Esophagus squamous epithelium (tissue), 5 donors: ENCODE results near the gene ERAL1. TPM values are rescaled to one million over a fixed set of nuclear protein-coding genes. Genes with fewer than 3 reads are reported as not detected.
A peak's percentile ranks its signal among the peaks of the same experiment; 100 is the strongest.

Source experiments
- DNase-seq: peaks from one replicate; lab custom pipeline; 2025; lab: John Stamatoyannopoulos, UW
- H3K27ac ChIP-seq, 4 donors: fragments of 200-600 bp; sonication (generic); one replicate each; pipeline ENCODE4 v1.5.1; 2016 to 2019; ENCODE audit warnings: mild to moderate bottlenecking in 1 of 4
- H3K27me3 ChIP-seq, 4 donors: fragments of 200-600 bp; sonication (generic); 1 replicate in 3 of 4; 2 replicates in 1 of 4; pipeline versions ENCODE4 v1.5.1 to v1.6.0; 2017 to 2021; ENCODE audit warnings: antibody characterized with exemption in 1 of 4
- H3K36me3 ChIP-seq, 3 donors: fragments of 200-600 bp; sonication (generic); one replicate each; pipeline ENCODE4 v1.5.1; 2016 to 2019
- H3K4me1 ChIP-seq, 3 donors: fragments of 200-600 bp; sonication (generic); one replicate each; pipeline ENCODE4 v1.5.1; 2017 to 2019
- H3K4me3 ChIP-seq, 4 donors: fragments of 200-600 bp; sonication (generic); 1 replicate in 3 of 4; 2 replicates in 1 of 4; pipeline ENCODE4 v1.5.1; 2016 to 2019; ENCODE audit warnings: mild to moderate bottlenecking in 2 of 4, moderate library complexity in 1 of 4
- H3K9me3 ChIP-seq, 3 donors: fragments of 200-600 bp; sonication (generic); one replicate each; pipeline ENCODE4 v1.5.1; 2016 to 2019
- CTCF ChIP-seq, 6 experiments: fragments of 450-650 bp in 4 of 6; fragments of 200-600 bp in 2 of 6; sonication (generic) in 2 of 6; IDR thresholded peaks; one replicate each; pipeline ENCODE4 v1.5.1; 2016 to 2019; ENCODE audit warnings: antibody characterized with exemption in 6 of 6, mild to moderate bottlenecking in 4 of 6, moderate library complexity in 4 of 6
- POLR2A ChIP-seq, 4 donors: fragments of 450-650 bp; IDR thresholded peaks; one replicate each; pipeline ENCODE4 v1.6.1; 2017; ENCODE audit warnings: antibody characterized with exemption in 4 of 4, mild to moderate bottlenecking in 4 of 4, moderate library complexity in 3 of 4
- WGBS, 2 donors: methylation state at CpG; one replicate each; pipeline ENCODE4 v1.1.5; 2018; 5-methylcytosine and 5-hydroxymethylcytosine counted together
- intact Hi-C: fragments of 100-400 bp; cut with DNase I; formaldehyde crosslinking; loops from one replicate; pipeline ENCODE4 v1.15.0; 2022
- total RNA-seq, 4 donors: library from RNA; depleted of rRNA; stranded (reverse); fragments of >200 nt; gene quantifications; one replicate each; pipeline ENCODE4 v1.1.0, GENCODE V29; 2016
- donor health status: DM: yes; HTN: yes; CAD: no.

ERAL1 gene
- total RNA-seq, 4 donors from 2014 or later: 24.7 to 41.6 (median 37.8) TPM

- WGBS, 2 donors: 0% methylated on average over 7 to 17 of the region's 47 CpGs
- peaks cover 36 to 54% (median 39%) of the 10 kb centered on the region in 3 donors for H3K4me1 ChIP-seq
- intact Hi-C loops: no loop called here
Measured at GRCh38 chr17:28812091-28812747, 42.6 kb upstream of the ERAL1 start.

GRCh38 chr17:28812748-28813377 is 42.0 kb upstream of the ERAL1 start:
- Histone ChIP-seq H3K27ac (peak overlapping the region; percentile 94 to 96 (median 96)), H3K9me3 (no peaks in the 10 kb centered on the region), H3K4me3 (peak overlapping the region; percentile 91 to 95 (median 92)), H3K27me3 (no peaks in the 10 kb centered on the region), H3K36me3 (no peaks in the 10 kb centered on the region), H3K4me1 (peaks cover 31 to 47% (median 32%) of the 10 kb centered on the region in 3 donors)
- peak in 1 of 6 experiments; percentile 16 for TF ChIP-seq CTCF (IDR thresholded peaks at IDR 0.05)
- TF ChIP-seq POLR2A (IDR thresholded peaks at IDR 0.05): peak in 1 of 4 donors; percentile 20
- WGBS, 2 donors: 0% methylated on average over 3 to 9 of the region's 10 CpGs
- intact Hi-C loops: no loop called here
- no peak for DNase-seq

More at GRCh38 chr17:28812091-28812747, 42.6 kb upstream of the ERAL1 start:
- peak; percentile 84 for DNase-seq
- no peaks in the 10 kb centered on the region for H3K27me3 ChIP-seq
- H3K4me3 ChIP-seq: peak overlapping the region; percentile 91 to 95 (median 92)
- no peaks in the 10 kb centered on the region for H3K36me3 ChIP-seq
- TF ChIP-seq CTCF (IDR thresholded peaks at IDR 0.05): no peak
- peak in 2 of 4 donors; percentile 22 to 70 for TF ChIP-seq POLR2A (IDR thresholded peaks at IDR 0.05)
- H3K9me3 ChIP-seq: no peaks in the 10 kb centered on the region
- peak overlapping the region; percentile 94 to 96 (median 96) for H3K27ac ChIP-seq

- peaks cover 1 to 10% (median 3%) of the 10 kb centered on the region in 3 donors for H3K4me1 ChIP-seq
- H3K4me3 ChIP-seq: no peak overlapping the region
- no peaks in the 10 kb centered on the region for H3K36me3 ChIP-seq
- WGBS, 2 donors: 67 to 75% methylated on average over 4 of the region's 4 CpGs
- H3K9me3 ChIP-seq: no peaks in the 10 kb centered on the region
- no peak for DNase-seq
- intact Hi-C loops: no loop called here
- H3K27me3 ChIP-seq: no peaks in the 10 kb centered on the region
- H3K27ac ChIP-seq: no peak overlapping the region
- TF ChIP-seq CTCF (IDR thresholded peaks at IDR 0.05): no peak
Measured at GRCh38 chr17:28816540-28816939, 38.3 kb upstream of the ERAL1 start.

- no peaks in the 10 kb centered on the region for H3K27me3 ChIP-seq
- H3K36me3 ChIP-seq: no peaks in the 10 kb centered on the region
- H3K4me1 ChIP-seq: no peaks in the 10 kb centered on the region
- no peaks in the 10 kb centered on the region for H3K9me3 ChIP-seq
- intact Hi-C loops: no loop called here
- H3K27ac ChIP-seq: no peak overlapping the region
- no peak for DNase-seq
- no peak overlapping the region for H3K4me3 ChIP-seq
- TF ChIP-seq CTCF (IDR thresholded peaks at IDR 0.05) (no peak), POLR2A (IDR thresholded peaks at IDR 0.05) (no peak)
- 47 to 48% methylated on average over 3 of the region's 3 CpGs for WGBS, 2 donors
Measured at GRCh38 chr17:28818819-28819221, 36.0 kb upstream of the ERAL1 start.

GRCh38 chr17:28819582-28819981 is 35.2 kb upstream of the ERAL1 start:
- intact Hi-C loops: no loop called here
- no peak for DNase-seq
- 26 to 33% methylated on average over 1 of the region's 1 CpG for WGBS, 2 donors
- no peaks in the 10 kb centered on the region for H3K4me1 ChIP-seq
- no peaks in the 10 kb centered on the region for H3K36me3 ChIP-seq
- H3K4me3 ChIP-seq: no peak overlapping the region
- H3K27ac ChIP-seq: no peak overlapping the region
- H3K27me3 ChIP-seq: no peaks in the 10 kb centered on the region
- no peaks in the 10 kb centered on the region for H3K9me3 ChIP-seq
- TF ChIP-seq CTCF (IDR thresholded peaks at IDR 0.05): no peak
- no peak for TF ChIP-seq POLR2A (IDR thresholded peaks at IDR 0.05)
